T-helper 1 cell (primary cell): Measurements from ENCODE around the gene CENPX.

Source experiments
- DNase-seq, 5 donors: peaks; one replicate each; pipeline ENCODE4 v3.0.0-alpha.2; 2012 to 2020

The CENPX gene

DNA sequence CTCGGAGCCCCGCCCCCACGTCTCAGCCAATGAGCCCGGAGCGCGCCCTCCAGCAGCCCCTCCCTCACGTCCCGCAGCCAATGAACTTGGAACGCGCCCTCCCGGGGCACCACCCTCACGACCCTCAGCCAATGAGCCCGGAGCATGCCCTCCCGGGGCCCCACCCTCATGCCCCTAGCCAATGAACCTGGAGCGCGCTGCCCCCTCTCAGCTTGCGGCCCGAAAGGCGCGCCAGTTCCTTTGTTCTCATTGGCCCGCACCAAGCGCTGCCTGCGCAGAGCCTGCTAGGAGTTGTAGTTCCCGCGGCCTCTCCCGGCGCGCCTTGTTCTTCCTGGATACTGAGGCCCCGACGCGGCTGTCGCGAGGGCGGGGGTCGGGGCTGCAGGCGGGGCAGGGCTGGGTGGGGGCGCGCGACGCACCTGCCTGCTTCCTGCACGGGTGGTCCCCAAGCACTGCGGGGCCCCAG, 336 bp upstream of the CENPX start, which contains the start of gene LRRC45:
TSS of gene LRRC45 (plus strand) at position 325 of the 466 bp plus-strand sequence. CDS start 339 bp downstream, outside the sequence.
- peak; percentile 99 to 100 (median 100) for DNase-seq

DNA sequence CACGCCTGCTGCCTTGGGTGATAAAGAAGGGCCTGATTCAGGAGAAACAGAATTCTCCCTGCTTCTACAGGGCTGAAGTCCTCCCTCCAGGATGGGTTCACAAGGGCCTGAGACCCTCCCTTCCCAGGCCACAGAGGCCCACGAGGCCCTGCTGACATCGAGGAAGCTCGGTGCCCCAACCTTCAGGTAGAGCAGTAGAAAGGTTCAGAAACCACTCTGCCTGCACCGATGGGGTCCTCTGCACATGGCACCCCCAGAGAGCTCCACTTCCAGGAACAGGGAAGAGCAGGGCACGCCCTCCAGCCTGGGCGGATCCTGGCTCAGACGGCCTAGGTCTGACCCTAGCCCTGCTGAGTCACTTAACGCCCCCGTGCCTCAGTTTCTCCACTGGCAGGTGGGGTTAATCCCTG, 773 bp downstream of the CENPX start:
- DNase-seq = no peak

DNA sequence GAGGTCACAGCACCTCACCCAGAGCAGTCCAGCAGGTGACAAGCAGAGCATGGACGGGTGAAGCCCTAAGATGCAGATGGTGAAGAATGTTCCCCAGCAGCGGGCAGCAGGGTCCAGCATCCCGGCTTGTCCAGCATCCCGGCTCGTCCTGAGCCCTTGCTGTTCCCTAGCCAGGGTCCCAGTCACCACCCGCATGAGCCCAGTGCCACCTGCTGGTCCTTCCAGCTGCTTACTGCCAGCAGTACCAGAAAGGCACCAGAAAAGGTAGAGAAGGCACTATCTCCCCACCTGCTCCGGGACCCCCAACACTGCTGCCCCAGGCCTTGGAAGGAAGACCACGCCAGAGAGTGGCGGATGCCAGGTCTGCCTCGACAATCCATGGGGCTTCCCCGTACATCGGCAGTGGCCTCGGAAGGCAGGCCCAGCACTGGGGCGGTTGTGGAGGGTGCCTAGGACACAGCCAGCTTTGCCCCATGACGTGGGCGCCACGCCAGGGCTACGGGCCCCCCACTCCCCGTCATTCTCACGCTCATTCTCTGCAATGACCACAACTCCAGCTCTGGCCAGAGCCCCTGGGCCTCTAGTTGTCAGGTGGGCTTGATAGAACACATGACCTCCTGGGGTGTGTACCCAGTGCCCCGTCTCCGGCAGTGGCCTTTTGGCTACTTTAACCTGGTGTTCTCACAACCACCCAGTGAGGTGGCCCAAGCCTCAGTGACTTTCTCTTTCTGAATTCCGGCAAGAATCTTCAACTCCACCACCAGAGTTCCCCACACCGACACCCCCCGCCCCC, 1.4 kb downstream of the CENPX start:
- peak in 3 of 5 donors; percentile 42 to 61 (median 43) for DNase-seq

DNA sequence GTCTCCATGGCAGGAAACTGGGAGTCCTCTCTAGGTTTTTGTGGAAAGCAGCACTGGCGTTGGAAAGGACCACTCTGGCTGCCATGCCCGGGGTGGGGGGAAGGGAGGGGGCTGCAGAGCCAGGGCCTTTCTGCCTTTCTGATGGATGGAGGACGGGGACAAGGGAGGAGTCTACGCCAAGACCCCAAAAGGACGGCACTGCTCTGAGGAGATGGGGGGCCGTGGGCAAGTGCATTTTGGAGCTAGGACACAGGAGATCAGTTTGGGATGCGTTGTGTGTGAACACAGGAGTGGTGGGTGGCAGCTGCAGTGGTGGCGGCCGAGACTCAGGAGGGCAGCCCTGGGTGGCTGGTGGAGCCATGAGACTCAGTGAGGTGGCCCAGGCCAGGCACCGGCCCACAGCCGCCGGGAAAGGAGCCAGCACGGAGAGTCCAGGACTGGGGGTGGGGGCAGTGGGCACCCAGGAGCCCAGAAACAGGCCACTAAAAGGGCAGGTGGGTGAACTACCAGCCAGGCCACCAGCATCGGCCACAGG, 2.0 kb downstream of the CENPX start:
- no peak for DNase-seq

DNA sequence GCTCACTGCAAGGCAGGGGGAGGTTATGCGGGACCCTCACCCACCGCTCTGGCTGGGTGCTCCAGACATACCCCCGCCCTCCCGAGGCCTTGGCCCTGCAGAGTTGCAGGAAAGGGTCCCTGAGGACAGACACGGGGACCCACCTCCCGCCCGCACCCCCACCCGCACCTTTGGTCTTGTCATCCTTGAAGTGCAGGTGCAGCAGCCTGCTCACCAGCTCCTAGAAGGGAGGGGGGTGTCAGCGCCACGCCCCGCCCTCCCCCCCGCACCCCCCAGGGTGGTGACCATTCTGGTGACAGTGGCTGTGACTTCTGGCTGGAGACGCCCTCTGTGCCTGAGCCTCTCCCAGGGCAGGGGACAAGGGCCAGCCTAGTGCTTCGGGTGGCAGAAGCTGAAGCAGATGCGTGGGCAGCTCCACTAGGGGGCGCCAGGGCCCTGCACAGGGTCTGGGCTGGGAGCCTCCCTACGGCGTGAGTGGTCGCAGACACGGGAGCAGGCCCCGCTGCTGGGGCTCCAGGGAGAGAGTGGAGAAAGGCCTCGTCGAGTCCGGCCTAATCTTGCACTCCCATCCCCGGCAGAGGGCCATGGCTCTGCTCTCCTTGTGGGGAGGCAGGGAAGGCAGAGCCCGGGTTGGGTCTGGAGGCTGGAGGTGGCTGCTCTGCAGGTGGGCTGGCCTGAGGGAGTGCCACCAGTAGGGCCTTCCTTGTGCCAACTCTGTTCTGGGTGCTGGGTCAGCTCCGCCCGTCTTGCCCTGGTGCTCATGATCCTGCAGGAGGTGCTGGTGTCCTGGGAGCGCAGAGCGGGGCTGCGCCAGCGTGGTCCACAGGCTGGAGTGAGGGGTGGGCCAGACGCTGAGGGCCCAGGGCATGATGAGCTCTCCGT, 2.7 kb downstream of the CENPX start:
- DNase-seq = peak in 4 of 5 donors; percentile 48 to 64 (median 56)

DNA sequence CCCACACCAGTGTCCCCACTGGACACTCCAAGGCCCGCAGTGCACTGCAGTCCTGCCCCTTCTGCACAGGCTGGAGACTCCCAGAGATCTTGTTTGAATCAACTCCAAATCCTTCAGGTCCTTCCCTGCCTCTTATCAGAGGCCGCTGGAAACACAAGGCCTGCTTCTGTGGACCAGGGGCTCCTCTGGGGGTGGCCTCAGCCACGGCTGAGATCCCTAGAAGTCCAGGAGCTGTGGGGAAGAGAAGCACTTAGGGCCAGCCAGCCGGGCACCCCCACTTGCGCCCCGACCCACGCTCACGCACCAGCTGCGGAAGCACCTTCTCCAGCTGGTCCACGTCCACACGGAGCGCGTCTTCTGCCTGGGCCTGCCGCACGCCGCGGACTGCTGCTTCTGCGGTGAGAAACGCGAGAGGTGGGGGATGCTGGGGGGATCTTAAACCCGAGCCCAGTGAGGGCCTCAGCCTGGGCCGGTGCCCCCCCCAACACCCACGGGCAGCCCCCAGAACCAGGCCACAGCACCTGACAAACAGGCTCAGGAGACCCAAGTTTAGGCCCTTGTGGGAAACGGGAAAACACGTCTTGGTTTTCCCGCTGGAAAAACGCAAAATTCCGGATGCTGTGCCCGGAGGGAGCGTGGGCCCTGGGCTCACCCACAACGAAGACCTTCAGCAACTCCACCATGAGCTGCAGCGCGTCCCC, 3.5 kb downstream of the CENPX start:
- DNase-seq = no peak

DNA sequence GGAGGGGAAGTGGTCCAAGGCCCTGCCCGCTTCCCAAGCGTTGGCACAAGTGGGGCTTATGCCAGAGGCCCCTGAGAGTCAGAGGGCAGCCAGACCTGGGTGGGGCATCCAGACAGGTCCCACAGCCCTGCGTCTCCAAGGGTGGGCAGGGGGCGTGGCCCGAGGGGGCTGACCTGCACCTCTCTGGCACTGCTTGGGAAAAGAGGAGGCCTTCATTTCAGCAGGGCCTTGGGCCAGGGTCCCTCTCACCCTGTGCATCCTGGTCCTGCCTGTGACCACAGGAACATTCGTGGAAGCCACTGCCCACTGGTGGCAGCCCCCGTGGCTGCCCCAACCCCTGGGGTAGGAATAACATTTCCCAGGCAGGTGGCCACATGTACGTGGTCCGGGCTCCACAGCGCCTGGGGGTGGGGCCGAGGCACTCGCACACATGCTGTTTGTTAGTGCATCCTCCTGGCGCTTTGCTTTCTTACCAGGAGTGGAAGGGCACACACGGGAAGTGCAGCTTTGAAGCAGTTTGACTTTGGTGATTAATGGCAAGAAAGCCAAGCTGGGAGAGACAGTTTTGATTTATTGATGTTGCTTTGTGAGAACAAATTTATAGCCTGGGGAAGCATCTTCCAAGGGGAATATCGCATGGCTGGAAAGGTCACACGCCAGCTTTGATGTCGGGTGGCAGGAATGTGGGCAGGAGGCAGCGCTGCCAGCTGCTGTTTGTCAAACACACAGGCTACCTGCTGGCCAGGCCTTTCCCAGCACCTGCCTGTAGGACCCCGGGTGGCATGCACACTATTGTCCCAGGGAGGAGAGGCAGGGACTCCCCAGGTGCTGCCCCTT, 4.3 kb downstream of the CENPX start:
- DNase-seq = no peak

DNA sequence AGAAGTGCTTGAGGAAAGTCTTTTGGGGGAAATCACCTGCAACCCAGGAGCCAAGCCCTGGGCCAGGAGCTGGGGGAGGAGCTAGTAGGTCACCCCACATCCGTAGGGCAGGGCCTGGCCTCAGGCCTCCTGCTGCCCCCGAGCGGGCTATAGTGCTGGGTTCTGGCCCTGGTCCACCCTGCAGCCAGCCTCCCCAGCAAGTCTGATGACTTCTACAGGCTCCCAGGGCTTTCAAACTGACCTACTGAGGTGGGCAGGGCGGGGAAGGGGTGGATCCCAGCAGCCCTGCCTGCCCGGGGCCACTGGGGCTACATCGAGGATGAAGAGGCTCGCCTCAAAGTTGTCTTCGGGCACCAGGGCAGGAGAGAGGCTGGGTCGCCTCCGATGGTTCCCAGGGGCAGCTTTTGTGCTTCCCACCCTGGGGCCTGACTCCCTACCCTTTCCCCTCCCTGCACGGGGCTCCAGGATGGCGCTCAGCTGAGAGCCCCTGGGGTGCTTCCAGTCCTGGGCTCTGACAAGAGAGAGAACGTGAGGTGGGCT, 5.0 kb downstream of the CENPX start:
- DNase-seq = no peak

DNA sequence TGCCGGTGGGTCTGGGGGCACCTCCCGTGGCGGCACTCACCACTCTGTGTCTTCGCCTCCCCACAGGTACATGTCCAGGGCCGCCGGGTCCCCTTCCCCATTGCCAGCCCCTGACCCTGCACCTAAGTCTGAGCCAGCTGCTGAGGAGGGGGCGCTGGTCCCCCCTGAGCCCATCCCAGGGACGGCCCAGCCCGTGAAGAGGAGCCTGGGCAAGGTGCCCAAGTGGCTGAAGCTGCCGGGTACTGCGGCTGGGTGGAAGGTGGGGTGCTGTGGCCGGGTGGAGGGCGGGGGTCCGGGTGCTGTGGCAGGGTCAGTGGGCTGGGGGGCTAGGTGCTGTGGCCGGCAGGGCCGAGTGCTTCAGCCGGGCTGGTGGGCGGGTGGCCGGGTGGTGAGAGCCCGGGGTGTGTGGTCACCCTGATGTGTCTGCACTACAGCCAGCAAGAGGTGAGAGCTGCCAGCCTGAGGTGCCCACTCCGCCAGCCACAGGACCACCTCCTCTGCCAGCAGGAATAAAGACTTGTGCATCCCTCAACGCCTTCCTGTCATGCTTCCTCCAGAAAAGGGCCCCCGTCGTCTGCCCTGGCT, 5.7 kb downstream of the CENPX start:
- no peak for DNase-seq

DNA sequence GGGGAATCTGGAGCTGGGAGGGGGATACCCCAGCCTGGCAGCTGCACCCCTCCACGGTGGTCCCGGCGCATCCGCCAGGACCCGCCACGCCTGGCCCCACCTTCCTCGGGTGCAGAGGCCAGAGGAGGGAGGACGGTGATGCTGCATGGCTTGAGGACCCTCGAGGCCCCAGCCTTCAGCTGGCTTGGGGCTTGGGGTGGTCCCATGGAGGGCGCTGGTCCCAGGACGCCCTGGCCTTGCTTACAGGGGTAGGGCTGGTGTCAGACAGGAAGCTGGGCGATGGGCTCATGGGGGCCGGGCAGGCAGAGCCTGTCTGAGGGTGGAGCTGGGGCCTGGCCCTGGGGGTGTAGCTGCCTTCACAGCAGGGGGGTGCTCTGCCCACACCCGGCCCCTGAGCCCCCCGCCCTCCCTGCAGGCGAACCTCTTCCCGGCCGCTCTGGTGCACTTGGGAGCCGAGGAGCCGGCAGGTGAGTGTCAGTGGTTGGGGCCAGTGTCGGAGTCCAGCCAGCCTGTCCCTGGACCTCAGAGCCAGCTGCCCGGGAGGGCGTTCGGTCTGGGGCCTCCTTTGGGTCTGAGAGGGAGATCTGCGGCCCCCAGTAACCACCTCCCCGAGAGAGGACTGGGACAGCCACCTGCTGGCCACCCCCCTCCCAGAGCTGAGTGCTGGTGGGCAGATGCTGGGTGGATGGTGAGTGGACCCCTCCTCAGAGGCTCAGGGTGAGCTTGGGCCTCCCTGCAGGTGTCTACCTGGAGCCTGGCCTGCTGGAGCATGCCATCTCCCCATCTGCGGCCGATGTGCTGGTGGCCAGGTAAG, 6.4 kb downstream of the CENPX start:
- no peak for DNase-seq

DNA sequence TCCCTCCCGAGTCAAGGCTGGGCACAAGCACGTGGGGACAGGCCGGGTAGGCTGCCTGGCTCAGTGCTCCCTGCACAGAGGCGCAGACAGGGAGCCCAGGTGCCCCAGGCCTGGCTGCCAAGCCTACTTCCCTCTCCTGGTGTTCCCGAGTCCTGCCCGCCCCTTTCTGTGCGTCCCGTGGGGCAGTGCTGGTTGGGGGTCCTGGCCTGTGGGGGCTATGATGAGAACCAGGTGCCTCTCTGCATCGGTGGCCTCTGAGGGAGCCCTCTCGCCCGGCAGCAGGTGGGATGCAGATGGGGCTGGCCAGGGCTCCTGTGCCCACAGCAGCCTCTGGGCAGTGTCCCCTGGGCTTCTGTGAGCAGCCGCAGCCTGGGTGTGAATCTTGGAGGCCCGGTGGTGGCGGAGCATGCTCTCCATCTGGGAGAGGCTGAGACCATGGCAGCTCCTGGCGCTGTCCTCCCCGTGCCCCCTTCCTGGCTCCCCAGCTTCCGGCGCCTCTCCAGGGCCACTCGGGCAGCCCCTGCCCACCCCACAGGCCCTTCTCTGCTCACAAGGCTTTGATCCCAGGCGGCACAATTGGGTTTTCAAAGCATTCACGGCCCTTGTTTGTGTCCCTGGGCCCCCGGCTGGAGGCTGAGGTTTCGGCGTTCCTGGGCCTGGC, 7.2 kb downstream of the CENPX start:
- no peak for DNase-seq

DNA sequence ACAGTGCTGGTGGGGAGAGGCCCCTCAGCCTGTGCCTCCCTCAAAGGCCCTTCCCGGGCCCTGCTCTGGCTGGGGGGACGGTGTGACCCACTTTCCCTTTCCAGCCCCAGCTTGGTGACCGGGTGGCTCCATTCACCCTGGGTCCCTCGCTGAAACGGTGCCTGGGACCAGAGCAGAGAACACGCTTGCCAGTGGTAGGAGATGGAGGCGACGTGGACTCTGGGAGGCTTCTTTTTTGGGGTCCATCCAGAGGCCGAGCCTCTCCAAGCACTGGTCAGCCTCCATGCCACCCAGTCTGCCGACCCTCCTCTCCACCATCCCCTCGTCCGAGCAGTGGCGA, 7.7 kb downstream of the CENPX start:
- no peak for DNase-seq

DNA sequence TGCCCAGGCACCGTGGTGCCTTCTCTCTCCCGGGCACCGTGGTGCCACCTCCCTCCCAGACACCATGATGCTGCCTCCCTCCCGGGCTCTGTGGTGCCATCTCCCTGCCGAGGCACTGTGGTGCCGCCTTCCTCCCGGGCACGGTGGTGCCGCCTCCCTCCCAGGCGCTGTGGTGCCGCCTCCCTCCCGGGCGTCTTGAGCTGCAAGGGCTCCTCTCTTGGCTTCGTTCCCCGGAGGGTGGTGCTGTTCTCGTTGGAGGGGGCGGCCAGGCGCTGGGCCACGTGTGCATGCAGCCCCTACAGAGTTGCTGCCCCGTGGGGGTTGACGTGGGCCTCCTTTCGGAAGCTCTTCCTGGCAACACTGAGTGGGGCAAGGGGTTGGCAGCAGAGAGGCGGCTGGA, 8.2 kb downstream of the CENPX start:
- DNase-seq = no peak

DNA sequence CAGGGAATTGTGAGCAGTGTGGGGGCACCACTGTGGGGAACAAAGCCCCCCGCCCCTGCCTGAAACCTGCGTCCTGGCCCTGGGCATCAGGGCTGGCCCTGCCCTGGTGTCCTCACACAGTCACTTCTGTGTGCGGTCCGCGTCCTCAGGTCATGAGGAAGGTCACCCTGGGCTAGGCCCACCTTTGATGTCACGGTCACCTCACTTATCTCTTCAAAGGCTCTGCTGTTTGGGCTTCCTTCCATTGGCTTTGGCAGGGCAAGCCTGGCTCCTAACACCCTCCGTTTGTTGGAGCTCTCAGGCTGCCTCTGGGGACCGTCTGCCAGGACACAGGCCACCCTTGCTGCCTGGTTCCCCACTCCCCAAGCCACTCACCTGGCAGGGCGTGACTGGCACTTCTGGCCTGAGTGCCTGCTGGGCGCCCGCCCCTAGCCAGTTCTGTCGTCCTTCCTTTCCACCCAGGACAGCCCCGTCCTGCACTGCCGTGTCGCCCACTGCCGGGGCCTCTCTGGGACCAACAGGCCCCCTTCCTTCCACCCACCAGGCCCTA, 8.8 kb downstream of the CENPX start:
- no peak for DNase-seq

DNA sequence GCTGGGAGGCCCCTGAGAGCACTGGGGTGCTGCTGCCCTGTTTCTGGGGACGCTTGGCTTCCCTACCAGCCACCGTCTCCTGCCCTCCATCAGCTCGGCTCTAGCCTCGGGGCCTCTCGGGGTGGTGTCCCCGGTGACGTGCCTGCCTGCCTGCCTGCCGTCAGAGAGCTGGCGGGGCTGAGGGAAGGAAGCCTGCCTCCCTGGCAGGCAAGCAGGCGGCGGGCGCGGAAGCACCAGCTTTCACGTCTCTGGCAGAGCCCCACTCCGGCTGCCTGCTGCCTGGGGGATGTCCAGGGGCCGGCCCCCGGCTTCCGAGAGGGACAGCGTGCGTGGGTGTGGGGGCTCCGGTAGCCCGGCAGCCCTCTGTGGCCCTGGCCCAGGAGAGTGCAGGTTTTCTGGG, 9.3 kb downstream of the CENPX start:
- no peak for DNase-seq

DNA sequence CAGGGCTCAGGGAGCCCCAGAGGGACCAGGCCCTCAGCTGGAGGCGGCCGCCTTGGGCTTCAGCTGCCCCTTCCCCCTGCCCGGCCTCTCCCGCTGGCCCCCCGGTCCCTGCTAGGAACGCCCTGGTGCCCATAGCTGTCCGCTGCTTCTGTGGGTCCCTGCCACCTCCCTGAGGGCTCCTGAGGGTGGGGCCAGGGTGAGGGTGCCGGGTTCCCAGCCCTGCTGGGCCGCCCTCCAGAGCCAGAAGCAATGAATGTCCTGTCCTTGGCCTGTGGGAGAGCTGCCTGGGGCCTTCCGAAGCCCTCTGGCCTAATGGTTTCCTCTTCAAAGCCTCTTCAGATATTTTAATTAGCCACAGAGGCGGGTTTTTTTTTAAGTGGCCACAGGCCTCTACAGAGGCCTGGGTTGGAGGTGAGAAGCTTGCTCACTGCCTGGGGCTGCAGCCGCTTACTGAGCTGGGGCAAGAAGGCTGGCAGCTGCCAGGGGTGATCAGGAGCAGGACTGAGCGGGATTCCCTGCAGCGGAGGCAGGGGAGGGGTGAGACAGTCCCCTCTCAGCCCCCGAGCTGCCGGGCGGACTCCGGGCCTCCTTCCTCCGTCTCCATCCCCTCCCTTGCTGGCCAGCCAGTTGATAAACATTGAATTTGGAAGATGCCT, 9.9 kb downstream of the CENPX start:
- no peak for DNase-seq

DNA sequence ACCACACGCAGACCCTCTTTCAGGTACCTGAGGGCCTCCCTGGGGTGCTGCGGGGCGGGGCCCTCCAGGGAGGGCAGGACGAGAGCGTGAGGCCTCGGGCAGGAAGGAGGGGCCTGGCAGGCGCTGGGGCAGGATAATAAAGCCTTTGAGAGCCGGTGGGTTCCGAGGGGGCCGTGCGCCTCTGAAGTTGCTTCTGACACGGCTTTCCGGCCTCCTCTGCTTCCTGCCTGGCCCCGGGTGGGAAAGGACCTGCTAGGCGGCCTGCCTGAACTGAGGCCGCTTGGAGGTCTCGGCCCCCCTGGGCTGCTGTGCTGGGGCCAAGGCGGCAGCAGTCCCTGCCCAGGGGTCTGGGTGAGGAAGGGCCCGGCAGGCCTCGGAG, 10.4 kb downstream of the CENPX start:
- DNase-seq = no peak

DNA sequence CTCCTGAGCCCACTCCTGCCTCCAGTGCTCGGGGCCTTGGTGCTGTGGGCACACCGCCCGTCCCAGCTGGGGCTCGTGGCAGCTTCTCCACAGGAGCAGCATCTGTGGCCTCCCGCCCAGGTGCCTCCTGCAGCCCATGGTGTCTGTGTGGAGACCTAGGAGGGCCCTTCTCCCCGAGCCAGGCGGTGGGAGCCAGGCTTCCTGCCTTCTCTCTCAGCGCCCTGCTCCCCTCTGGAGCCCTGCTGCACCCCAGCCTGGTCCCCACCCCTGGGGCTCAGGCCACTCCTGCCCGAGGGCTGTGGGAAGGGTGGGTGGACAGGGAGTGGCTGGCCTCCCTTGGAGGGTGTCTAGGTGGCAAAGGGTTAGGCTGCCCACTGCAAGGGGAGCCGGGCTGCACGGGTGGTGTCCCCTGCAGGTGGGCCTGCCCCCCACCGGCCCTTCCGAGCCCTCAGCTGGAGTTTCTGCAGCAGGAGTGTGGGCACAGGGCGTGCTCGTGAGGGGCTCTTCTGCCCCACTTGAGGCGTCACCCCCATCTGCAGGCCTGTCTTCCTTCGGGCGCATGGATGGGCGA, 11.0 kb downstream of the CENPX start:
- DNase-seq = no peak
